ENCODE data around the gene C9orf43. TPM values are rescaled to one million over a fixed set of nuclear protein-coding genes. Genes with fewer than 3 reads are reported as not detected.
"Not testable (repeated sequence)": the region's sequence is repeated elsewhere in the genome, so short reads cannot be mapped to it uniquely, and the experiment has no call there.

The C9orf43 gene
- total and polyA plus RNA-seq, 2 donors (not counting 3 experiments of a cell fraction or from before 2014, with no cell fraction given) = 0.25 to 0.66 TPM

DNA sequence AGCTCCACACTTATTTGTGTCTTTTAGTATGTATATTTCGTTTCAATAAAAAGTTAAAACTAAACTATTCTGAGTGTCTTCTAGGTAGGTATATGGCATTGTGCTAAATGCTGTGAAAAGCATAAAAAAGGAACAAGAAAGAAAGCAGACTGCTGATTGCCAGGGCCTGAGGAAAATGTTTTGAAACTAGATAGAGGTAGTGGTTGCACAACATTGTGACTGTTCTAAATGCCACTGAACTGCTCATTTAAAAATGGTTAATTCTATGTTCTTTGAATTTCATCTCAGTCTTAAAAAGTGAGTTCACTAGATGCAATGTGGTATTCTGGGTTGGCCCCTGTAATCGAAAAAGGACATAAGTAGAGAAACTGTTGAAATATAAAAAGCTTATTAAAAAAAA, 6.9 kb upstream of the C9orf43 start:
- Histone ChIP-seq H3K9ac (replicated peaks; ENCODE audit: extremely low read depth, insufficient read depth, low read length) (no peak overlapping the region), H3K79me2 (ENCODE audit: control insufficient read depth, insufficient read depth, low read length) (peaks cover 9% of the 10 kb centered on the region), H3K27me3 (ENCODE audit: control insufficient read depth in 2 of 2, insufficient read depth in 2 of 2, low read length in 2 of 2) (no peaks in the 10 kb centered on the region), H4K20me1 (replicated peaks; ENCODE audit: control insufficient read depth, extremely low read depth, insufficient read depth, low read length) (no peaks in the 10 kb centered on the region), H3K4me3 (replicated peaks in 1 of 3; ENCODE audit: insufficient read depth in 1 of 3, low read depth in 1 of 3, low read length in 3 of 3) (no peak overlapping the region), H3K9me3 (replicated peaks; ENCODE audit: control insufficient read depth, insufficient read depth, low read length) (no peaks in the 10 kb centered on the region), H3K9me1 (replicated peaks; ENCODE audit: control insufficient read depth, extremely low read depth, insufficient read depth, low read length) (no peaks in the 10 kb centered on the region), H3K4me2 (ENCODE audit: insufficient read depth, low read length) (no peak overlapping the region), H3K4me1 (ENCODE audit: control insufficient read depth, extremely low read depth, insufficient read depth, low read length) (peaks cover 7% of the 10 kb centered on the region), H3K36me3 (ENCODE audit: control insufficient read depth in 2 of 2, extremely low read depth in 1 of 2, insufficient read depth in 2 of 2, low read length in 2 of 2) (peaks cover 3 to 4% of the 10 kb centered on the region in 2 experiments), H3K27ac (ENCODE audit: insufficient read depth, low read depth, low read length) (no peak overlapping the region), H2AFZ (ENCODE audit: low read depth, low read length) (no peak overlapping the region)
- intact Hi-C loops (cut with micrococcal nuclease) (no loop called here), dilution Hi-C loops (cut with MboI; ENCODE audit: extremely low pct_ligation_motif_present, low sequenced_read_pairs) (no loop called here)
- TF ChIP-seq JUN (IDR thresholded peaks at IDR 0.05; ENCODE audit: borderline replicate concordance, insufficient read depth, insufficient read length, low read depth) (no peak), POLR2AphosphoS5 (IDR thresholded peaks at IDR 0.05; ENCODE audit: insufficient read depth, low read depth, low read length) (no peak), GATA2 (IDR thresholded peaks at IDR 0.05; ENCODE audit: insufficient read depth, insufficient read length, low read depth, low read length) (no peak), MYC (IDR thresholded peaks at IDR 0.05; ENCODE audit: low read depth, low read length) (no peak), FOS (IDR thresholded peaks at IDR 0.05; ENCODE audit: borderline replicate concordance, insufficient read depth, low read length) (no peak), POLR2A (IDR thresholded peaks at IDR 0.05; ENCODE audit: low read depth, low read length) (no peak), EZH2 (IDR thresholded peaks at IDR 0.05; ENCODE audit: borderline replicate concordance, low read depth, low read length, severe bottlenecking) (no peak)
- TF ChIP-seq, protein P1, sequence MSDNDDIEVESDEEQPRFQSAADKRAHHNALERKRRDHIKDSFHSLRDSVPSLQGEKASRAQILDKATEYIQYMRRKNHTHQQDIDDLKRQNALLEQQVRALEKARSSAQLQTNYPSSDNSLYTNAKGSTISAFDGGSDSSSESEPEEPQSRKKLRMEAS (IDR thresholded peaks at IDR 0.05; ENCODE audit: insufficient read depth, insufficient read length) = no peak
- TF ChIP-seq, protein P2, sequence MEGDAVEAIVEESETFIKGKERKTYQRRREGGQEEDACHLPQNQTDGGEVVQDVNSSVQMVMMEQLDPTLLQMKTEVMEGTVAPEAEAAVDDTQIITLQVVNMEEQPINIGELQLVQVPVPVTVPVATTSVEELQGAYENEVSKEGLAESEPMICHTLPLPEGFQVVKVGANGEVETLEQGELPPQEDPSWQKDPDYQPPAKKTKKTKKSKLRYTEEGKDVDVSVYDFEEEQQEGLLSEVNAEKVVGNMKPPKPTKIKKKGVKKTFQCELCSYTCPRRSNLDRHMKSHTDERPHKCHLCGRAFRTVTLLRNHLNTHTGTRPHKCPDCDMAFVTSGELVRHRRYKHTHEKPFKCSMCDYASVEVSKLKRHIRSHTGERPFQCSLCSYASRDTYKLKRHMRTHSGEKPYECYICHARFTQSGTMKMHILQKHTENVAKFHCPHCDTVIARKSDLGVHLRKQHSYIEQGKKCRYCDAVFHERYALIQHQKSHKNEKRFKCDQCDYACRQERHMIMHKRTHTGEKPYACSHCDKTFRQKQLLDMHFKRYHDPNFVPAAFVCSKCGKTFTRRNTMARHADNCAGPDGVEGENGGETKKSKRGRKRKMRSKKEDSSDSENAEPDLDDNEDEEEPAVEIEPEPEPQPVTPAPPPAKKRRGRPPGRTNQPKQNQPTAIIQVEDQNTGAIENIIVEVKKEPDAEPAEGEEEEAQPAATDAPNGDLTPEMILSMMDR (IDR thresholded peaks at IDR 0.05; ENCODE audit: extremely low read depth in 1 of 2, insufficient read depth in 1 of 2, low read depth in 1 of 2, low read length in 2 of 2) = no peak
- no TSS peak for BruUV-seq (replicated peaks)
- ChIA-PET CTCF (interaction anchor here (1.2 to 3.3 kb wide), 4 partner anchors 43 to 254 kb away, joined by 4 to 50 read pairs (median 9); no protein-coding TSS in a partner anchor), POLR2A (no interaction called here)
- FAIRE-seq = no peak
- DNase-seq (ENCODE audit: low read depth, low spot score) = no peak

DNA sequence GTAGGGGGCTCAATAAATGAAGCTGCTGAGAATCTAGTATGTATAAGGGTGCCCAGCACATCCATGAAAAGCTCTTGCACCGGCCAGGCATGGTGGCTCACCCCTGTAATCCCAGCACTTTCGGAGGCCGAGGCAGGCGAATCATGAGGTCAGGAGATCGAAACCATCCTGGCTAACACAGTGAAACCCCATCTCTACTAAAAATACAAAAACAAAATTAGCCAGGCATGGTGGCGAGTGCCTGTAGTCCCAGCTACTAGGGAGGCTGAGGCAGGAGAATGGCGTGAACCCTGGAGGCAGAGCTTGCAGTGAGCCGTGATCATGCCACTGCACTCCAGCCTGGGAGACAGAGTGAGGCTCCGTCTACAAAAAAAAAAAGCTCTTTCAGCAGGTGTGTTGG, 4.2 kb upstream of the C9orf43 start:
- dilution Hi-C loops (cut with MboI; ENCODE audit: extremely low pct_ligation_motif_present, low sequenced_read_pairs); H3K36me3 ChIP-seq (ENCODE audit: control insufficient read depth in 2 of 2, extremely low read depth in 1 of 2, insufficient read depth in 2 of 2, low read length in 2 of 2); H4K20me1 ChIP-seq (replicated peaks; ENCODE audit: control insufficient read depth, extremely low read depth, insufficient read depth, low read length); H3K9me1 ChIP-seq (replicated peaks; ENCODE audit: control insufficient read depth, extremely low read depth, insufficient read depth, low read length); H3K4me3 ChIP-seq (replicated peaks in 1 of 3; ENCODE audit: insufficient read depth in 1 of 3, low read depth in 1 of 3, low read length in 3 of 3); H3K27ac ChIP-seq (ENCODE audit: insufficient read depth, low read depth, low read length); intact Hi-C loops (cut with micrococcal nuclease); H2AFZ ChIP-seq (ENCODE audit: low read depth, low read length); H3K27me3 ChIP-seq (ENCODE audit: control insufficient read depth in 2 of 2, insufficient read depth in 2 of 2, low read length in 2 of 2); H3K4me2 ChIP-seq (ENCODE audit: insufficient read depth, low read length); BruUV-seq (replicated peaks); FAIRE-seq; DNase-seq (ENCODE audit: low read depth, low spot score); H3K9ac ChIP-seq (replicated peaks; ENCODE audit: extremely low read depth, insufficient read depth, low read length); H3K9me3 ChIP-seq (replicated peaks; ENCODE audit: control insufficient read depth, insufficient read depth, low read length): not testable (repeated sequence)
- Histone ChIP-seq H3K4me1 (ENCODE audit: control insufficient read depth, extremely low read depth, insufficient read depth, low read length) (peaks cover 13% of the 10 kb centered on the region), H3K79me2 (ENCODE audit: control insufficient read depth, insufficient read depth, low read length) (peaks cover 21% of the 10 kb centered on the region)
- CTCF ChIA-PET = interaction anchor here (1.2 to 4.8 kb wide), 5 partner anchors 13 to 131 kb away, joined by 3 to 24 read pairs (median 6); partner anchors contain the start of genes CDC26, PRPF4 and WDR31
- POLR2A ChIA-PET = interaction anchor here (0.7 kb wide), 2 partner anchors 69 to 103 kb away, joined by 3 read pairs; no protein-coding TSS in a partner anchor
